Ovary (tissue), 3 donors: ENCODE results near the gene SLC36A4.

Experiments
- EP300 ChIP-seq: sonication (generic); formaldehyde crosslinking; IDR thresholded peaks from one replicate; pipeline ENCODE4 v1.6.1; 2017; ENCODE audit warnings: antibody characterized with exemption
- POLR2A ChIP-seq: fragments of 450-650 bp; IDR thresholded peaks from one replicate; pipeline ENCODE4 v1.6.1; 2017; ENCODE audit warnings: antibody characterized with exemption, mild to moderate bottlenecking, moderate library complexity
- TF ChIP-seq, protein P1 (sequence below), 3 donors: fragments of 450-650 bp in 2 of 3; fragments of 200-600 bp in 1 of 3; IDR thresholded peaks; one replicate each; pipeline versions ENCODE4 v1.5.1 to v1.8.0; 2016 to 2022; ENCODE audit warnings: antibody characterized with exemption in 3 of 3, mild to moderate bottlenecking in 1 of 3
- donor health status: DM: no; HTN: no; CAD: no.

DNA sequence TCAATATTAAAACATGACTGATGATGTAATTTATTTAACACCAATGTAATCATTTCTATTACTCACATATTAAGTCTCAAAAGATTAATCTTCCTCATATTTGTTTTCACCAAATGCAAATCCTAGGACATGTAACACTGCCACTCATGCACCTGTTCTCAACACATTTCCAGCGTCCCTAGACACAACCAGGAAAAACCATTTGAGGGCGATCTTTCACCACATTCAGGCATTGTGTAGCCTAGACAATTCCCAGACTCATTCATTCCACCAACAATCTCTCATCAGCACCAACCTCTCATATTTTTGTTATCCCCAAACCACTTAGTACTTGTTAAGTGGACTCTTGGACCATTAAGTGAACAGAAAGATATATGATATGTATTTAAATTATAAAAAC is 66.1 kb downstream of the SLC36A4 start:
- TF ChIP-seq, protein P1, sequence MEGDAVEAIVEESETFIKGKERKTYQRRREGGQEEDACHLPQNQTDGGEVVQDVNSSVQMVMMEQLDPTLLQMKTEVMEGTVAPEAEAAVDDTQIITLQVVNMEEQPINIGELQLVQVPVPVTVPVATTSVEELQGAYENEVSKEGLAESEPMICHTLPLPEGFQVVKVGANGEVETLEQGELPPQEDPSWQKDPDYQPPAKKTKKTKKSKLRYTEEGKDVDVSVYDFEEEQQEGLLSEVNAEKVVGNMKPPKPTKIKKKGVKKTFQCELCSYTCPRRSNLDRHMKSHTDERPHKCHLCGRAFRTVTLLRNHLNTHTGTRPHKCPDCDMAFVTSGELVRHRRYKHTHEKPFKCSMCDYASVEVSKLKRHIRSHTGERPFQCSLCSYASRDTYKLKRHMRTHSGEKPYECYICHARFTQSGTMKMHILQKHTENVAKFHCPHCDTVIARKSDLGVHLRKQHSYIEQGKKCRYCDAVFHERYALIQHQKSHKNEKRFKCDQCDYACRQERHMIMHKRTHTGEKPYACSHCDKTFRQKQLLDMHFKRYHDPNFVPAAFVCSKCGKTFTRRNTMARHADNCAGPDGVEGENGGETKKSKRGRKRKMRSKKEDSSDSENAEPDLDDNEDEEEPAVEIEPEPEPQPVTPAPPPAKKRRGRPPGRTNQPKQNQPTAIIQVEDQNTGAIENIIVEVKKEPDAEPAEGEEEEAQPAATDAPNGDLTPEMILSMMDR (IDR thresholded peaks at IDR 0.05), result no peak
- no peak for TF ChIP-seq POLR2A
- TF ChIP-seq EP300, result no peak
